ENCODE measurements around the gene PGM5.

PGM5 gene

GRCh38 chr9:68513385-68513784 lies 157.0 kb downstream of the PGM5 start:
- H2AFZ ChIP-seq (ENCODE audit: low read depth, low read length, severe bottlenecking): no peak overlapping the region
- H4K20me1 ChIP-seq (ENCODE audit: low read depth, low read length): no peaks in the 10 kb centered on the region
- no peaks in the 10 kb centered on the region for H3K27me3 ChIP-seq (ENCODE audit: low read length)
- no peaks in the 10 kb centered on the region for H3K9me3 ChIP-seq (ENCODE audit: insufficient read depth, low read length)
- H3K4me2 ChIP-seq (ENCODE audit: low read depth, low read length, poor library complexity, severe bottlenecking): no peak overlapping the region
- no peaks in the 10 kb centered on the region for H3K9me2 ChIP-seq (replicated peaks; ENCODE audit: insufficient read depth, low read length)
- H3K79me2 ChIP-seq (ENCODE audit: insufficient read depth, low read length): no peaks in the 10 kb centered on the region
- H3K27ac ChIP-seq (ENCODE audit: low read depth, low read length): no peak overlapping the region
- TF ChIP-seq CTCF (IDR thresholded peaks at IDR 0.05; ENCODE audit: insufficient read depth, low read length, poor library complexity, severe bottlenecking) (no peak), EZH2phosphoT487 (conservative IDR thresholded peaks at IDR 0.05; ENCODE audit: low read length) (no peak)
- no peaks in the 10 kb centered on the region for H3K36me3 ChIP-seq (ENCODE audit: low read length)
- H3K9ac ChIP-seq (ENCODE audit: low read length): no peak overlapping the region
- H3K4me3 ChIP-seq (ENCODE audit: insufficient read depth, low read length, poor library complexity, severe bottlenecking): no peak overlapping the region
- no peaks in the 10 kb centered on the region for H3F3A ChIP-seq (ENCODE audit: insufficient read depth)

- H3K9ac ChIP-seq (ENCODE audit: low read length): no peak overlapping the region
- no peaks in the 10 kb centered on the region for H3K27me3 ChIP-seq (ENCODE audit: low read length)
- no peaks in the 10 kb centered on the region for H3K79me2 ChIP-seq (ENCODE audit: insufficient read depth, low read length)
- no peaks in the 10 kb centered on the region for H3K36me3 ChIP-seq (ENCODE audit: low read length)
- H3K4me3 ChIP-seq (ENCODE audit: insufficient read depth, low read length, poor library complexity, severe bottlenecking): no peak overlapping the region
- H3F3A ChIP-seq (ENCODE audit: insufficient read depth): no peaks in the 10 kb centered on the region
- no peaks in the 10 kb centered on the region for H3K9me2 ChIP-seq (replicated peaks; ENCODE audit: insufficient read depth, low read length)
- H2AFZ ChIP-seq (ENCODE audit: low read depth, low read length, severe bottlenecking): no peak overlapping the region
- H3K9me3 ChIP-seq (ENCODE audit: insufficient read depth, low read length): no peaks in the 10 kb centered on the region
- no peak overlapping the region for H3K27ac ChIP-seq (ENCODE audit: low read depth, low read length)
- H3K4me2 ChIP-seq (ENCODE audit: low read depth, low read length, poor library complexity, severe bottlenecking): no peak overlapping the region
- H4K20me1 ChIP-seq (ENCODE audit: low read depth, low read length): no peaks in the 10 kb centered on the region
- no peak for TF ChIP-seq CTCF (IDR thresholded peaks at IDR 0.05; ENCODE audit: insufficient read depth, low read length, poor library complexity, severe bottlenecking)
- no peak for TF ChIP-seq EZH2phosphoT487 (conservative IDR thresholded peaks at IDR 0.05; ENCODE audit: low read length)
Observed at GRCh38 chr9:68513981-68514380, 157.6 kb downstream of the PGM5 start.

- Histone ChIP-seq H3K79me2 (ENCODE audit: insufficient read depth, low read length) (no peaks in the 10 kb centered on the region), H2AFZ (ENCODE audit: low read depth, low read length, severe bottlenecking) (no peak overlapping the region), H3K4me3 (ENCODE audit: insufficient read depth, low read length, poor library complexity, severe bottlenecking) (no peak overlapping the region), H4K20me1 (ENCODE audit: low read depth, low read length) (no peaks in the 10 kb centered on the region), H3K9ac (ENCODE audit: low read length) (no peak overlapping the region), H3F3A (ENCODE audit: insufficient read depth) (no peaks in the 10 kb centered on the region), H3K9me3 (ENCODE audit: insufficient read depth, low read length) (no peaks in the 10 kb centered on the region), H3K36me3 (ENCODE audit: low read length) (no peaks in the 10 kb centered on the region), H3K4me2 (ENCODE audit: low read depth, low read length, poor library complexity, severe bottlenecking) (no peak overlapping the region), H3K27me3 (ENCODE audit: low read length) (no peaks in the 10 kb centered on the region), H3K27ac (ENCODE audit: low read depth, low read length) (no peak overlapping the region), H3K9me2 (replicated peaks; ENCODE audit: insufficient read depth, low read length) (no peaks in the 10 kb centered on the region)
- TF ChIP-seq CTCF (IDR thresholded peaks at IDR 0.05; ENCODE audit: insufficient read depth, low read length, poor library complexity, severe bottlenecking): no peak
- TF ChIP-seq EZH2phosphoT487 (conservative IDR thresholded peaks at IDR 0.05; ENCODE audit: low read length): no peak
Observed at GRCh38 chr9:68515326-68516017, 159.1 kb downstream of the PGM5 start.
